Gastroesophageal sphincter (tissue), 3 donors: Measurements from ENCODE around the gene GRID1.

Source experiments
- EP300 ChIP-seq: sonication (generic); formaldehyde crosslinking; IDR thresholded peaks from one replicate; pipeline ENCODE4 v1.6.1; 2017; ENCODE audit warnings: antibody characterized with exemption, mild to moderate bottlenecking
- POLR2A ChIP-seq, 2 donors: fragments of 450-650 bp; IDR thresholded peaks; one replicate each; pipeline ENCODE4 v1.6.1; 2017; ENCODE audit warnings: antibody characterized with exemption in 2 of 2, mild to moderate bottlenecking in 2 of 2, moderate library complexity in 1 of 2
- POLR2AphosphoS5 ChIP-seq: sonication (generic); formaldehyde crosslinking; IDR thresholded peaks from one replicate; pipeline ENCODE4 v1.6.1; 2017; ENCODE audit warnings: antibody characterized with exemption
- TF ChIP-seq, protein P1 (sequence below), 4 experiments: fragments of 200-600 bp in 2 of 4; fragments of 450-650 bp in 2 of 4; sonication (generic) in 1 of 4; IDR thresholded peaks; one replicate each; pipeline ENCODE4 v1.5.1; 2017 to 2019; ENCODE audit warnings: antibody characterized with exemption in 4 of 4, mild to moderate bottlenecking in 2 of 4, moderate library complexity in 2 of 4

DNA sequence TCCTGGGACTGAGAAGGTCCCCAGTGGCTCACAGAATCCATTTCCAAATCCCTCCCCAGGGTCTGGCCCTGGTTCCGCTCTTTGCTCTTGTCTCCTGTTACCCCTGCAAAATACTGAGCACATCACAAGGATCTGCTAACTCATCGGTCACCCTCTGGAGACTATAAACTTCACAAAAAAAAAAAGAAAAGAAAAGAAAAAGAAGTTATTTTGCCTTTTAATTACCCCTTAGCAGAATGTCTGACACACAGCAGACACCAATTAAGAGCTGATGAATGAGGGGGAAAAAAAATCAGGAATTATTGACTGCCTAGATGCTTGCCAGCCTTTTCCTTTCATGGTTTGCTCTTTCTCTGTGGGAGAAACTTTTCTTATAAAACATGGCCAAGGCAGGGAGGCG lies 578.7 kb downstream of the GRID1 start:
- TF ChIP-seq, protein P1, sequence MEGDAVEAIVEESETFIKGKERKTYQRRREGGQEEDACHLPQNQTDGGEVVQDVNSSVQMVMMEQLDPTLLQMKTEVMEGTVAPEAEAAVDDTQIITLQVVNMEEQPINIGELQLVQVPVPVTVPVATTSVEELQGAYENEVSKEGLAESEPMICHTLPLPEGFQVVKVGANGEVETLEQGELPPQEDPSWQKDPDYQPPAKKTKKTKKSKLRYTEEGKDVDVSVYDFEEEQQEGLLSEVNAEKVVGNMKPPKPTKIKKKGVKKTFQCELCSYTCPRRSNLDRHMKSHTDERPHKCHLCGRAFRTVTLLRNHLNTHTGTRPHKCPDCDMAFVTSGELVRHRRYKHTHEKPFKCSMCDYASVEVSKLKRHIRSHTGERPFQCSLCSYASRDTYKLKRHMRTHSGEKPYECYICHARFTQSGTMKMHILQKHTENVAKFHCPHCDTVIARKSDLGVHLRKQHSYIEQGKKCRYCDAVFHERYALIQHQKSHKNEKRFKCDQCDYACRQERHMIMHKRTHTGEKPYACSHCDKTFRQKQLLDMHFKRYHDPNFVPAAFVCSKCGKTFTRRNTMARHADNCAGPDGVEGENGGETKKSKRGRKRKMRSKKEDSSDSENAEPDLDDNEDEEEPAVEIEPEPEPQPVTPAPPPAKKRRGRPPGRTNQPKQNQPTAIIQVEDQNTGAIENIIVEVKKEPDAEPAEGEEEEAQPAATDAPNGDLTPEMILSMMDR (IDR thresholded peaks at IDR 0.05), result no peak
- TF ChIP-seq POLR2A (IDR thresholded peaks at IDR 0.05) (no peak), POLR2AphosphoS5 (no peak), EP300 (no peak)
